Midbrain (tissue), 1 donor: Measurements from ENCODE around the gene RHBDL2.
"Not testable (repeated sequence)": the region's sequence is repeated elsewhere in the genome, so short reads cannot be mapped to it uniquely, and the experiment has no call there.

ENCODE experiments used
- DNase-seq: peaks from one replicate; lab custom pipeline; 2025; lab: John Stamatoyannopoulos, UW

Gene RHBDL2, protein sequence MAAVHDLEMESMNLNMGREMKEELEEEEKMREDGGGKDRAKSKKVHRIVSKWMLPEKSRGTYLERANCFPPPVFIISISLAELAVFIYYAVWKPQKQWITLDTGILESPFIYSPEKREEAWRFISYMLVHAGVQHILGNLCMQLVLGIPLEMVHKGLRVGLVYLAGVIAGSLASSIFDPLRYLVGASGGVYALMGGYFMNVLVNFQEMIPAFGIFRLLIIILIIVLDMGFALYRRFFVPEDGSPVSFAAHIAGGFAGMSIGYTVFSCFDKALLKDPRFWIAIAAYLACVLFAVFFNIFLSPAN

DNA sequence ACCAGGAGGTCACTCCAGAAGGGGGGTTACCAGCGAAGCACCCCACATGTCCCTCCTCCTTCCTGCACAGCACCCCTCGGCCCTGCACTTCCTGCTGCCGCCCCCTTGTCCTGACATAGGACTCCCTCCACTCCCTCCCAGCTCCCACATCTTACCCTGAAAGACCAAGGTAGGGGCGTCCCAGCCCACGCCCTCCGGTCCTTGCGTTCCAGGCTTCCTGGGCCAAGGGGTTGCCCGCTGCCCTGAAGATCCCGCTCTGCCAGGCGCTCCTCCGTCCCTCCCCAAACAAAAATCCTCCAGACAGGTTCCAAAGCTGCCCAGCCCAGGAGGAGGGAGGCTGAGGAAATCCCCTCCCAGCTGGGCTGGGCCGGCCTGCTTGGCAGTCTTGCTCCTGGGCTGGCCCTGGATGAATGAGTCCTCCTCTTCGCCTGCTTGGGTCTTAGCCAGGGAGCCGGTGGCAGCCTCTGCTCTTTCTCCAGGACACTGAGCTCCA is at the start of gene RHBDL2:
RHBDL2 (minus strand) TSS at position 304 of the 493 bp plus-strand sequence. CDS start 22,618 bp downstream, outside the sequence.
- DNase-seq = peak; percentile 75

DNA sequence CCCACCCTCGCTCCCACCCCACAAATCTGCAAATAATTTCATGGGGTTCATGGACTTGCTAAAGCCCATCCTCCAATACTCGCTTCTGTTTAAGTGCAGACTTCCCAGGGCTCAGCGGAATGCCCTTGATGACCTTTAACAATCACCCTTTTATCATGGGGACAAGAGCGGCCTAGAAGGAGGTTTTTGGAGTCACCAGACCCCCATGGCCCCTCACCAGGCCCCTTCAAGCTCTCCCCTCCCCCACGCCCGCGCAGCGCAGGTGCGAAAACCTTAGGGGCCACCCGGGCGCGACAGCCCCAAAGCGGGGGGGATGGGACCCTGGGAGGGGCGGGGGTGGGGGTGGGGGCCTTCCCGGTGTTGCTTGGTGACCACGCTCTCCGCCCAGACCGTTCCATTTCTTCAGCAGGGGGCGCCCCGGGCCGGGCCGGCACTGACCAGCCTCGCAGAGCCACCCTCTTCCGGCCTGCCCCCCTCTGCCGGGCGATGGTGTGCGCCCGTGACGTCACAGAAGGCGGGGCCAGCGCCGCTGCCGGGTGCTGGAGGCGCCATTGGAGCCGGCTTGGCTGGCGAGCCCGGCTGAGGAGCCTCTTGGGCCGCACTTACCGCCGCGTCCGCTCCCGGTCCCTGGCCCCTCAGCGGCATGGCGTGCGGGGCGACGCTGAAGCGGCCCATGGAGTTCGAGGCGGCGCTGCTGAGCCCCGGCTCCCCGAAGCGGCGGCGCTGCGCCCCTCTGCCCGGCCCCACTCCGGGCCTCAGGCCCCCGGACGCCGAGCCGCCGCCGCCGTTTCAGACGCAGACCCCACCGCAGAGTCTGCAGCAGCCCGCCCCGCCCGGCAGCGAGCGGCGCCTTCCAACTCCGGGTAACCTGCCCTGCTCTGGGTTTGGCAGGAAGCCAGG is 49.4 kb upstream of the RHBDL2 start, which contains the start of gene AKIRIN1:
AKIRIN1 (plus strand) TSS at position 539 of the 900 bp plus-strand sequence; CDS start at position 644, 105 bp downstream.
- DNase-seq = peak; percentile 99

DNA sequence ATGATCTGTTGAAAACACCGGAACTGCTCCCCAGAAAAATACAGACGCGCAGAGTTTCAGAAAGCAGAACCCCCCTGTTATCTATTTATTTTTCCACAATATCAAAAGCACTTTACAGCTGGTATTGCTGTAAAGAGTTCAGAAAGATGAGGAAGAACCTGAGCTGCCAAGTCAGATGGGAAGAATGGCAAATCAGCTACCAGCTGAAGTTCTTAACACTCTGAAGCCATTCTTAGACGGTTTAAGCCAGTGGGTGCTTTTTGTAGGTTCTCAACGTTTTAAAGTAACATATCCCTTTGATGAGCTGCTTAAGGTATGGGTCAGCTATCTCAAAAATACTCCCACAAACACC is 48.7 kb upstream of the RHBDL2 start:
- no peak for DNase-seq

- no peak for DNase-seq
Measured at GRCh38 chr1:38989979-38990378, 48.3 kb upstream of the RHBDL2 start.

DNA sequence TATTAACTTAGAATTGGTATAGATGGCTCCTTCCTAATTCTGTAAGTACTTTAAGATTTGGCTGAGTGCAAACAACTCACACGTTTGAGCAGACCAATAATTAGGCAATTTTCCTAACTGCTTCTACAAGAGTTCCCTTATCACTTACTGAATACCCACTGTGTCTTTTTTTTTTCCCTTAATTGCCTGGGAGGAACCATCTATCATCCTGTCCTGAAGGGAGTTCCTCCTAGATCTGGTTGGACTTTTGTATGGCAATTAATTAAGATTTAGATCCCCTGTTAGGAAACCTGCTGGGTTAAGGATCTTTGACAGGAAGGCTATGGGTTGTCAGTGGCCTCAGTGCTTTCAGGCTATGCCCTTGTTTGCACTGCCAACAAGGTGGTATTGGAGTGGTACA is 37.8 kb upstream of the RHBDL2 start:
- DNase-seq = not testable (repeated sequence)

GRCh38 chr1:38978245-38978542 is 36.6 kb upstream of the RHBDL2 start:
- DNase-seq = not testable (repeated sequence)

DNA sequence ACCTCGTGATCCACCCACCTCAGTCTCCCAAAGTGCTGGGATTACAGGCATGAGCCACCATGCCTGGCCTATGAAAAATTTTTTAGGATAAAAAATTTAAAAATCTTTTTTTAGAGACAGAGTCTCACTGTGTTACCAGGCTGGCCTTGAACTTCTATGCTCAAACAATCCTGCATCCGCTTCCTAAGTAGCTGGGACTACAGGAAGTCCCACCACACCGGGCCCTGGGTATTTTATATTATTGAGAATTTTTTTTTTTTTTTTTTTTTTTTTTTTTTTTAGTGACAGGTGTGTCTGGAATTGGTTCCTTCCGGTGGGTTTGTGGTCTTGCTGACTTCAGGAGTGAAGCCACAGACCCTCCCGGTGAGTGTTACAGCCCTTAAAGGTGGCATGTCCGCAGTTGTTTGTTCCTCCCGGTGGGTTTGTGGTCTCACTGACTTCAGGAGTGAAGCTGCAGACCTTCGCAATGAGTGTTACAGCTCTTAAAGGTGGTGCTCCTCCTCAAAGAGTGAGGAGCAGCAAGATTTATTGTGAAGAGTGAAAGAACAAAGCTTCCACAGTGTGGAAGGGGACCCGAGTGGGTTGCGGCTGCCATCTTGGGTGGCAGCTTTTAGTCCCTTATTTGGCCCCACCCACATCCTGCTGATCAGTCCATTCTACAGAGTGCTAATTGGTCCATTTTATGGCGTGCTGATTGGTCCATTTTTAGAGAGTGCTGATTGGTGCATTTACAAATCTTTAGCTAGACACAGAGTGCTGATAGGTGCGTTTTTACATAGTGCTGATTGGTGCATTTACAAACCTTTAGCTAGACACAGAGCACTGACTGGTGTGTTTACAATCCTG is 36.0 kb upstream of the RHBDL2 start:
- DNase-seq = not testable (repeated sequence)

- DNase-seq = no peak
Measured at GRCh38 chr1:38973659-38974437, 32.2 kb upstream of the RHBDL2 start.

DNA sequence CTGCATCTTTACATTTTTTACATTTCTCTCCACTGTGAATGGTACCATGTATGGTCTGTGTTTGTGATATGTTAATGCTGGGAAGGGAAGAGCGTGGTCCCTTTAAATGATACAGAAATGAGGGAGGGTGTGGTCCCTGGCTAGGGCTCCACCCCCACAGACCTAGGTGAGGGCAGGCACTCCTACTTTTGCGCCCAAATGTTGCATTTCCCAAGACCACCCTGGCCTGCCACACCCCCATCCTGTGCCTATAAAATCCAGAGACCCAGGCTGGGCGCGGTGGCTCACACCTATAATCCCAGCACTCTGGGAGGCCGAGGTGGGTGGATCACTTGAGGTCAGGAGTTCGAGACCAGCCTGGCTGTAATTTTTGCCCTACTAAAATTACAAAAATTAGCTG is 31.5 kb upstream of the RHBDL2 start:
- not testable (repeated sequence) for DNase-seq

DNA sequence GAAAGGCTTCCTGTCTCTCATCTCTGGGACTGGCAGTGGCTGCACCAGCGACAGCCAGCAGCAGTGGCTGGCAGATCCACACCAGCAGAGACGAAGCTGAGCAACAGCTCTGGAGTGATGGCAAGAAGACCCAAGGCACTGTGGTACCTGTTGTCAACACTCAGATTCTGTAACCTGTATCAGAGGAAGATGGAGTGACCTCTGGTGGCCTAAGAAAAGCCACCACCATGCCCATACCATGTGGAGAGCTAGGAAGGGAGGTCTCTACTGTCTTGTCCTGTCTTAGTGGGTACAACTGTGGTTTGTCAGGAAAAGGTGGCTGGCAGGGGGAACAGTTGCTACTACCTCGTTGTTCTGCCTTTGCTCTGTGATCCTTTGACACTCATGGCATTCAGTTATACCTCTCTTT is 22.5 kb upstream of the RHBDL2 start:
- DNase-seq = no peak

GRCh38 chr1:38962560-38962959 is 20.9 kb upstream of the RHBDL2 start:
- no peak for DNase-seq

GRCh38 chr1:38962113-38962512 is 20.5 kb upstream of the RHBDL2 start:
- DNase-seq = no peak

GRCh38 chr1:38958967-38959366 is 17.3 kb upstream of the RHBDL2 start:
- DNase-seq = no peak

DNA sequence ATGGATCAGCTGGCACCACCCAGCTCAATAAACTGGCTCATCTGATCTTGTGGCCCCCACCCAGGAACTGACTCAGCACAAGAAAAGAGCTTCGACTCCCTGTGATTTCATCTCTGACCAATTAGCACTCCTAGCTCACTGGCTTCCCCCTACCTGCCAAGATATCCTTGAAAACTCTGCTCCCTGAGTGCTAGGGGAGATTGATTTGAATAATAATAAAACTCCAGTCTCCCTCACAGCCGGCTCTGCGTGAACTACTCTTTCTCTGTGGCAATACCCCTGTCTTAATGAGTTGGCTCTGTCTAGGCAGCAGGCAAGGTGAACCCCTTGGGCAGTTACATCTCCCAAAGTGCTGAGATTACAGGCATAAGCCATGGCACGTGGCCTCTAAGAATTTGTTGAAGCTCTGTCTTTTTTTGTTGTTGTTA is 11.8 kb upstream of the RHBDL2 start:
- DNase-seq = no peak

DNA sequence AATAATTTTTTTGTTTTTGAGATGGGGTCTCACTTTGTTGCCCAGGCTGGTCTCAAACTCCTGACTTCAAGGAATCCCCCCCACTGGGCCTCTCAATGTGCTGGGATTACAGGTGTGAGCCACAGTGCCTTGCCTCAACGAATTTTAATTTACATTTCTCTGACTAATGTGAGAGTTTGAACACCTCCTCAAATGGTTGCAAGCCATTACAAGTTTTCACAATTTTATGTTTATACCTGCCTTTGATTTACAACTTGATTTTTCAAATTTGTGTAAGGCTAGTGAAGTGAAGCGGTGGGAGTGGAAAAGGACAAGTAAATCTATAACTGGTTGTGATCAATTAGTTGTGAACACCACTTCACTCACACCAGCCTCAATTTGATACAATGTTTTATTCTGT is 8.9 kb upstream of the RHBDL2 start:
- DNase-seq = no peak

DNA sequence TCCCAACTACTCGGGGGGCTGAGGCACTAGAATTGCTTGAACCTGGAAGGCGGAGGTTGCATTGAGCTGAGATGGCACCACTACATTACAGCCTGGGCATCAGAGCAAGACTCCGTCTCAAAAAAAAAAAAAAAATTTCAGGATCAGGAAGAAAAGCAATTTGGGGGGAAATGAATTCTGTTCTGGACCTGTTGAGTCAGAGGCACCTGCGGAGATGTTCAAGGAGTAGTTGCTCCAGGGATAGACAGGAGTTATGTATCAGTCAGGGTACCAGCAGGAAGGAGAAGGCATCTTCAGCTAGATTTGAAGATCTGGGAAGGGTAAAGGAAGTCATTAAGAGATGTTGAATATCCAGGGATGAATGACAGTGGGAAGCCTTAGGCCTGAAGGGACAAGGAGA is 2.9 kb upstream of the RHBDL2 start:
- DNase-seq = no peak

- DNase-seq = no peak
Measured at GRCh38 chr1:38942664-38943428, 1.2 kb upstream of the RHBDL2 start.

GRCh38 chr1:38941093-38941492 is 537 bp downstream of the RHBDL2 start:
- DNase-seq = no peak

- no peak for DNase-seq
Measured at GRCh38 chr1:38940339-38941047, 1.1 kb downstream of the RHBDL2 start.

DNA sequence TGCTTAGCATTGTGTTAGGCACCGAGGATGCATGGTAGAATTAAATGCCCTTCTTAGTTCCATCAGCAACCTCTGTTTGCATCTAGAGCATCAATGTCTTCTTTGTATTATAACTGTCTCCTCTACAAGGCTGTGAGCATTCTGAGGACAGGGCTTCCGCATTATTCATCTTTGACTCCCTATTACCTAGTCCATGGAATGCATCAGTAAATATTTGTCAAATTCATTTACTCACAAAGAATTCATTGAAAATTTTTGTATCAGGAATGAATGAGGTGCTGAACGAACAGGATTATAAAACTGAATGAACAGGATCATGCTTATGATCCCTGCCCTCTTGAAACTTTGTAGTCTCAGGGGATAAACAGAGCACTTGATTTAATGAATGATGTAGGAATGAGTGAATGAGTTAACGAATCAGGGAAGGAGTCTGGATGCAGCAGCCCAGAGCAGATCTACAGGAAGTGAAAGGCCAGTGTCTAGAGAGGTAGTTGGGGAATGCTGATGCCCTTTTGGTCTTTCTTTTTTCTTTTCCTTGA is 2.8 kb downstream of the RHBDL2 start:
- DNase-seq = no peak
